Brain microvascular endothelial cell (primary cell): ENCODE results near the gene LRIG3.

ENCODE experiments used
- DNase-seq: peaks from one replicate; pipeline ENCODE4 v3.0.0-alpha.2; 2020
- H3K27ac ChIP-seq: fragments of 250-450 bp; sonication (Bioruptor Pico); 2 replicates; pipeline ENCODE4 v1.5.1; 2020; ENCODE audit warnings: mild to moderate bottlenecking, moderate library complexity
- H3K27me3 ChIP-seq: fragments of 250-450 bp; sonication (Bioruptor Pico); replicated peaks from 2 replicates; pipeline ENCODE4 v1.5.1; 2020; ENCODE audit warnings: mild to moderate bottlenecking
- H3K36me3 ChIP-seq: fragments of 250-450 bp; sonication (Bioruptor Pico); replicated peaks from 2 replicates; pipeline ENCODE4 v1.5.1; 2020; ENCODE audit warnings: mild to moderate bottlenecking
- H3K4me3 ChIP-seq: 2 replicates; pipeline ENCODE4 v1.5.1; 2011; ENCODE audit warnings: low read depth, mild to moderate bottlenecking, control low read depth, low read length, moderate library complexity
- CTCF ChIP-seq: IDR thresholded peaks from 2 replicates; pipeline ENCODE4 v1.5.1; 2011; ENCODE audit warnings: low read depth, mild to moderate bottlenecking, moderate library complexity, low read length, control low read depth, inconsistent platforms; ENCODE audit errors: missing control alignments
- in situ Hi-C: cut with HindIII; loops from 2 replicates; pipeline ENCODE4 v1.10.0; 2017; ENCODE audit warnings: low sequenced_read_pairs, low pct_ligation_motif_present

Gene LRIG3

GRCh38 chr12:58923781-58924180, 3.5 kb upstream of the LRIG3 start:
- Histone ChIP-seq H3K4me3 (no peak overlapping the region), H3K36me3 (no peaks in the 10 kb centered on the region), H3K27ac (no peak overlapping the region), H3K27me3 (no peaks in the 10 kb centered on the region)
- no peak for DNase-seq
- no peak for TF ChIP-seq CTCF
- in situ Hi-C loops = no loop called here

GRCh38 chr12:58922849-58923248, 2.5 kb upstream of the LRIG3 start:
- in situ Hi-C loops = no loop called here
- H3K27ac ChIP-seq = peak overlapping the region; percentile 0
- no peak for TF ChIP-seq CTCF
- peak; percentile 65 for DNase-seq
- H3K4me3 ChIP-seq = no peak overlapping the region
- H3K36me3 ChIP-seq = no peaks in the 10 kb centered on the region
- H3K27me3 ChIP-seq = no peaks in the 10 kb centered on the region

- Histone ChIP-seq H3K27me3 (no peaks in the 10 kb centered on the region), H3K4me3 (peak overlapping the region; percentile 91), H3K27ac (peak overlapping the region; percentile 84), H3K36me3 (no peaks in the 10 kb centered on the region)
- TF ChIP-seq CTCF = no peak
- in situ Hi-C loops = no loop called here
- no peak for DNase-seq
These were observed 907 bp upstream of the LRIG3 start for GRCh38 chr12:58920961-58921861.

- DNase-seq = peak; percentile 36
- H3K4me3 ChIP-seq = peak overlapping the region; percentile 91
- in situ Hi-C loops = no loop called here
- H3K27me3 ChIP-seq = no peaks in the 10 kb centered on the region
- no peaks in the 10 kb centered on the region for H3K36me3 ChIP-seq
- no peak for TF ChIP-seq CTCF
- peak overlapping the region; percentile 84 for H3K27ac ChIP-seq
These were observed 838 bp downstream of the LRIG3 start for GRCh38 chr12:58919231-58920101.

DNA sequence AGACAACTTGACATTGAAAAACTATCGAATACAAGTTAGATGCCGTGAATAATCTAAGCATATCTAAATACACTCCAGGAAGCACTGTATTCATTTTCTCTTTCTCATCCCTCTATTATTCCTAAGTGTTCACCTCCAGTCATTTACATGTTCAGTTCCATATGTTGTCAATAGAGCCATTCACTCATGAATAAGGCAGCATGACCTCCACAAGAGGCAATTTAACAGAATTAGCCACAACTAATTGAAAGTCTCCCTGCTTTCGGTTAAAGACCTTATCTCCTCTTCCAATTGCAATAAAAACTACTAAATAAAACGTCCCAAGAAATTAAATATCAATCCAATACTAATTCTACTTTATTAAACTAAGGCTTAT, 1.8 kb downstream of the LRIG3 start:
- DNase-seq = no peak
- H3K27ac ChIP-seq = peak overlapping the region; percentile 84
- TF ChIP-seq CTCF = no peak
- peak overlapping the region; percentile 91 for H3K4me3 ChIP-seq
- in situ Hi-C loops = no loop called here
- H3K36me3 ChIP-seq = peaks cover 4% of the 10 kb centered on the region
- H3K27me3 ChIP-seq = no peaks in the 10 kb centered on the region
